Measurements from ENCODE around the gene CALHM6. TPM values are rescaled to one million over a fixed set of nuclear protein-coding genes. Genes with fewer than 3 reads are reported as not detected.

The CALHM6 gene
- total RNA-seq, 1 experiment from 2014 or later, result not detected

DNA sequence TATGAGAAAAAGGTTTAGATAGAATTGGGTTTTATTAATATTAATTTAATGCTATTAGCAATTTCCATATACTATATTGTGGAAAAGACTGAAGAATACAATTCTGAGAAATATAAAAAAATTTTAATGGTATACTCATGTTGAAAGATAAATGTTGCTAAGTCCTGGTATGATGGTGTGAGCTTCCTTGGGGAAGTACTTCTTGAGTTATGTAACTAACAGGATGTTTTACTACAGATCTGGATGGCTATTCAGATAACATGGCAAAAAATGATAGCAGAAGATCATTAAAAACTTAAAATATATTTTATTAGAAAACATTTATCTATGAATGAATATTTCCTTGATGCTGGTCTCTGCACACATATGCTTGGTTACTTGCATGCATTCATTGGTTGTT, 23.5 kb upstream of the CALHM6 start:
- POLR2A ChIA-PET (ENCODE audit: unreplicated experiment), result no interaction called here

DNA sequence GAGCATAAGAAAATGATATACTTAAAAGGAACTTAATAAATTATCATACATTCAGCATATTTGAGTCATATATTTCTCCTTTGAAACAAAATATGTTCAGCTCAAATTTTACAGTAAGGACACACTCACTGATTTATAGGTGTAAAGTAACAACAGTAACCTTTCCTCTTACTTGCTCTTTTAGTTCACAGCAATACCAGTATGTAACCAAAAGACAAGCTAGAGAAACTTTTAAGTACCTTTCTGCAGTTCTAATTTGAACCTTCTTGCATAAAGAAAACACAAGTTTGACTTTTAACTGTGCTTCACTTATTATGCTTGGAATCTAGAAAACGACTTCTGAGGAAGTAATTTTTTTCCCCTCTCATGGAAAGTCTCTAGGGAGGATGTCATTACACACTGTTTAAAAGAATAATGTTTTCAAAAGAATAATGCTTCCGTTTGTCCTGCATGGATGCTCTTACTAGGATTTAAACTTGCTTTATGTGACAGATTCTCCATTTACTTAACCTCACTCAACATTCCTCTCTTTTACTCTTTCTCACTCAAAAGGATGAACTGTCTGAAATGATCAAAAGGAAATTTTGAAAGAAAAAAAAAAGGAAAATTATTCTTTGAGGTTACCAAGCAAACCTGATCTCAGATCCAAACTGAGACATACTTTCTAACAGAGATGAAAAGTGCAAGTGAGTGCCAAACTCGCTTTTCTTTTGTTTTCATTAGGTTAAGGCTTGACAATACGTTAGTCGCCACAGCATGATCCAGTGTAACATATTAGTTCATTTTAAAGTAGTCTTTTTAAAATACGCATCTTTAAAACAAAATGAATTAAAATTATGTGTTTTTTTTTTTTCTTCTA, 22.4 kb upstream of the CALHM6 start:
- Histone ChIP-seq H3K9me3 (ENCODE audit: insufficient read depth, low read depth) (no peaks in the 10 kb centered on the region), H3K27me3 (ENCODE audit: insufficient read depth, low read depth) (no peaks in the 10 kb centered on the region), H3K27ac (no peak overlapping the region), H3K4me3 (no peak overlapping the region), H4K20me1 (ENCODE audit: insufficient read depth) (no peaks in the 10 kb centered on the region), H3F3A (ENCODE audit: insufficient read depth, low read depth) (no peaks in the 10 kb centered on the region), H3K4me1 (replicated peaks; ENCODE audit: insufficient read depth) (no peaks in the 10 kb centered on the region), H3K79me2 (ENCODE audit: low read depth) (no peaks in the 10 kb centered on the region), H2AFZ (no peak overlapping the region), H3K36me3 (ENCODE audit: low read depth) (no peaks in the 10 kb centered on the region), H3K4me2 (no peak overlapping the region), H3K9me2 (ENCODE audit: insufficient read depth) (no peaks in the 10 kb centered on the region)
- ChIA-PET POLR2A (ENCODE audit: unreplicated experiment) (no interaction called here), CTCF (interaction anchor here (0.6 kb wide), 1 partner anchor 173 kb away, joined by 3 read pairs; no protein-coding TSS in a partner anchor)
- intact Hi-C loops (cut with micrococcal nuclease; ENCODE audit: unreplicated experiment), result no loop called here
- TF ChIP-seq, protein P1, sequence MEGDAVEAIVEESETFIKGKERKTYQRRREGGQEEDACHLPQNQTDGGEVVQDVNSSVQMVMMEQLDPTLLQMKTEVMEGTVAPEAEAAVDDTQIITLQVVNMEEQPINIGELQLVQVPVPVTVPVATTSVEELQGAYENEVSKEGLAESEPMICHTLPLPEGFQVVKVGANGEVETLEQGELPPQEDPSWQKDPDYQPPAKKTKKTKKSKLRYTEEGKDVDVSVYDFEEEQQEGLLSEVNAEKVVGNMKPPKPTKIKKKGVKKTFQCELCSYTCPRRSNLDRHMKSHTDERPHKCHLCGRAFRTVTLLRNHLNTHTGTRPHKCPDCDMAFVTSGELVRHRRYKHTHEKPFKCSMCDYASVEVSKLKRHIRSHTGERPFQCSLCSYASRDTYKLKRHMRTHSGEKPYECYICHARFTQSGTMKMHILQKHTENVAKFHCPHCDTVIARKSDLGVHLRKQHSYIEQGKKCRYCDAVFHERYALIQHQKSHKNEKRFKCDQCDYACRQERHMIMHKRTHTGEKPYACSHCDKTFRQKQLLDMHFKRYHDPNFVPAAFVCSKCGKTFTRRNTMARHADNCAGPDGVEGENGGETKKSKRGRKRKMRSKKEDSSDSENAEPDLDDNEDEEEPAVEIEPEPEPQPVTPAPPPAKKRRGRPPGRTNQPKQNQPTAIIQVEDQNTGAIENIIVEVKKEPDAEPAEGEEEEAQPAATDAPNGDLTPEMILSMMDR (conservative IDR thresholded peaks at IDR 0.05), result no peak
- TF ChIP-seq EZH2 (IDR thresholded peaks at IDR 0.05; ENCODE audit: low read depth), result no peak
- DNase-seq, result no peak
- no TSS peak for BruUV-seq (replicated peaks)

More for the DNA sequence above, 23.5 kb upstream of the CALHM6 start:
- DNase-seq, result no peak
- H3K27me3 ChIP-seq (ENCODE audit: insufficient read depth, low read depth), result no peaks in the 10 kb centered on the region
- H4K20me1 ChIP-seq (ENCODE audit: insufficient read depth), result no peaks in the 10 kb centered on the region
- no peaks in the 10 kb centered on the region for H3K36me3 ChIP-seq (ENCODE audit: low read depth)
- no peak for TF ChIP-seq EZH2 (IDR thresholded peaks at IDR 0.05; ENCODE audit: low read depth)
- TF ChIP-seq, protein P1 (conservative IDR thresholded peaks at IDR 0.05), result no peak
- H3F3A ChIP-seq (ENCODE audit: insufficient read depth, low read depth), result no peaks in the 10 kb centered on the region
- no peak overlapping the region for H3K4me2 ChIP-seq
- CTCF ChIA-PET, result no interaction called here
- no peaks in the 10 kb centered on the region for H3K9me3 ChIP-seq (ENCODE audit: insufficient read depth, low read depth)
- BruUV-seq (replicated peaks), result no TSS peak
- intact Hi-C loops (cut with micrococcal nuclease; ENCODE audit: unreplicated experiment), result no loop called here
- H3K79me2 ChIP-seq (ENCODE audit: low read depth), result no peaks in the 10 kb centered on the region
- no peak overlapping the region for H3K4me3 ChIP-seq
- no peaks in the 10 kb centered on the region for H3K9me2 ChIP-seq (ENCODE audit: insufficient read depth)
- no peak overlapping the region for H3K27ac ChIP-seq
- H3K4me1 ChIP-seq (replicated peaks; ENCODE audit: insufficient read depth), result no peaks in the 10 kb centered on the region
- no peak overlapping the region for H2AFZ ChIP-seq

DNA sequence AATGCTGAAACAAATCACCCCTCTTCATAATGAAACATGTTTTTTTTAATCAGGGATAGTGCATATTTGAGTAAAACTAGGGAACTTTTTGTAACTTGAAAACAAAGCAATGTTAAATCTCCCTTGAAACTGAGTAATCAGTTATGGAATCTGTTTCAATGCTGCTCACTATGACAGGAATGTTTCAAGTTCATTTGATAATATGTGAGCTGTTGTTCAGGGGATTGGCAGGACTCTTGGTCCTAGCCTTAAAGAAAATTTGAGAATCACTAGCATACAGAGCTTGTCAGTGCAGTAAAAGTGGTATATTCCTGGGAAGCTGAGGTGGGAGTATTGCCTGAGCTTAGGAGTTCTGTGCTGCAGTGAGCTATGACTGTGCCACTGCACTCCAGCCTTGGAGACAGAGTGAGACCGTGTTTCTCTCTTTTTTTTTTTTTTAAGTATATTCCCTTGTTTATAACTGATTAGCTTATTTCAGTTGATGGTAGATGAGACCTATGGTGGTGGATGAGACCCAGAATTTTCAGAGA, 21.6 kb upstream of the CALHM6 start:
- no peak for DNase-seq
- ChIA-PET POLR2A (ENCODE audit: unreplicated experiment) (no interaction called here), CTCF (interaction anchor here (0.6 kb wide), 3 partner anchors 8 to 808 kb away, joined by 3 to 5 read pairs (median 3); no protein-coding TSS in a partner anchor)

More for the DNA sequence above, 21.6 kb upstream of the CALHM6 start:
- no peaks in the 10 kb centered on the region for H3F3A ChIP-seq (ENCODE audit: insufficient read depth, low read depth)
- no peak overlapping the region for H3K27ac ChIP-seq
- H3K9me3 ChIP-seq (ENCODE audit: insufficient read depth, low read depth), result no peaks in the 10 kb centered on the region
- no peaks in the 10 kb centered on the region for H3K9me2 ChIP-seq (ENCODE audit: insufficient read depth)
- no peaks in the 10 kb centered on the region for H3K4me1 ChIP-seq (replicated peaks; ENCODE audit: insufficient read depth)
- no peaks in the 10 kb centered on the region for H4K20me1 ChIP-seq (ENCODE audit: insufficient read depth)
- no TSS peak for BruUV-seq (replicated peaks)
- H3K79me2 ChIP-seq (ENCODE audit: low read depth), result no peaks in the 10 kb centered on the region
- no peak overlapping the region for H3K4me3 ChIP-seq
- intact Hi-C loops (cut with micrococcal nuclease; ENCODE audit: unreplicated experiment), result no loop called here
- H3K36me3 ChIP-seq (ENCODE audit: low read depth), result no peaks in the 10 kb centered on the region
- no peaks in the 10 kb centered on the region for H3K27me3 ChIP-seq (ENCODE audit: insufficient read depth, low read depth)
- H2AFZ ChIP-seq, result no peak overlapping the region
- H3K4me2 ChIP-seq, result no peak overlapping the region
- TF ChIP-seq EZH2 (IDR thresholded peaks at IDR 0.05; ENCODE audit: low read depth), result no peak
- TF ChIP-seq, protein P1 (conservative IDR thresholded peaks at IDR 0.05), result no peak

Data from PC-9 (cell line).